ENCODE measurements around the gene SNX30. TPM values are rescaled to one million over a fixed set of nuclear protein-coding genes. Genes with fewer than 3 reads are reported as not detected.
A peak's percentile ranks its signal among the peaks of the same experiment; 100 is the strongest.

Gene SNX30
- total and polyA plus RNA-seq, 2 donors (not counting 1 experiment from before 2014, with no cell fraction given): 3.8 to 20.6 TPM

DNA sequence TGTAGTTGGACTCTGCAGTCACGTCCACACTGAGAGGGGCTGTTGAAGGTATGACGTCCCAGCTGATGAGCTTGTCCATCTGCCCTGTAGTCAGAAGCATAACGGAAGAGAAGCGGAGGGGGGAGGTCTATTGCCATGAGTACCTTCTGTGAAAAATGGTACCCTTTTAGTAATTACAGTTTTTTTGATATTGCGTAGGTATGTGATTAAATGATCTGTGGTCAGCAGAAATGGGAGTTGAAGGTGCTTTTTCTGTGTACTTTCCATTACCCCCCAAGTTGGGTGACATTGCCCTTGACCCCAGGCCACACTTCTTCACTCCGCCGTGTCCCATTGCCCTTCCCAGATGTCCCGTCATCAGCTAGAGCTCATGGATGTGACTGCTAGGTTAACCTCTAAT, 45.9 kb downstream of the SNX30 start:
- intact Hi-C loops (cut with micrococcal nuclease): no loop called here
- no peaks in the 10 kb centered on the region for H4K20me1 ChIP-seq (ENCODE audit: control insufficient read depth, insufficient read depth, low read length, poor library complexity, severe bottlenecking)
- Mint-ChIP-seq H3K9me3 (ENCODE audit: insufficient read depth) (no peaks in the 10 kb centered on the region), H3K27ac (no peak overlapping the region), H3K27me3 (no peaks in the 10 kb centered on the region), H3K4me1 (peaks cover 11% of the 10 kb centered on the region), H3K4me3 (no peak overlapping the region)
- POLR2A ChIA-PET: no interaction called here
- H3K4me3 ChIP-seq (ENCODE audit: control extremely low read depth in 1 of 5, extremely low read depth in 1 of 5, insufficient read depth in 1 of 5, low read depth in 2 of 5, low read length in 4 of 5): no peak overlapping the region
- H3K79me2 ChIP-seq (ENCODE audit: control insufficient read depth, insufficient read depth, low read length): peaks cover 34% of the 10 kb centered on the region
- H3K4me1 ChIP-seq (ENCODE audit: control insufficient read depth in 2 of 2, insufficient read depth in 2 of 2, low read length in 2 of 2): peaks cover 6 to 7% of the 10 kb centered on the region in 2 donors
- no peaks in the 10 kb centered on the region for H3K36me3 ChIP-seq (replicated peaks in 1 of 2; ENCODE audit: control extremely low read depth in 1 of 2, control insufficient read depth in 1 of 2, extremely low read depth in 1 of 2, insufficient read depth in 2 of 2, low read length in 1 of 2)
- no peak overlapping the region for H3K9ac ChIP-seq (ENCODE audit: low read length)
- no peak overlapping the region for H3K27ac ChIP-seq (ENCODE audit: low read length in 2 of 2)
- CTCF ChIA-PET: interaction anchor here (1.3 to 2.2 kb wide), 2 partner anchors 24 to 352 kb away, joined by 5 to 13 read pairs; no protein-coding TSS in a partner anchor
- DNase-seq: no peak
- WGBS (ENCODE audit: insufficient coverage): 96% methylated on average over 5 of the region's 8 CpGs
- H3K27me3 ChIP-seq (replicated peaks in 1 of 4; ENCODE audit: control extremely low read depth in 1 of 4, control insufficient read depth in 3 of 4, insufficient read depth in 4 of 4, low read length in 3 of 4): no peaks in the 10 kb centered on the region
- TF ChIP-seq EZH2 (IDR thresholded peaks at IDR 0.05; ENCODE audit: borderline replicate concordance, insufficient read depth, low read depth, low read length, poor library complexity, severe bottlenecking): no peak
- TF ChIP-seq, protein P1, sequence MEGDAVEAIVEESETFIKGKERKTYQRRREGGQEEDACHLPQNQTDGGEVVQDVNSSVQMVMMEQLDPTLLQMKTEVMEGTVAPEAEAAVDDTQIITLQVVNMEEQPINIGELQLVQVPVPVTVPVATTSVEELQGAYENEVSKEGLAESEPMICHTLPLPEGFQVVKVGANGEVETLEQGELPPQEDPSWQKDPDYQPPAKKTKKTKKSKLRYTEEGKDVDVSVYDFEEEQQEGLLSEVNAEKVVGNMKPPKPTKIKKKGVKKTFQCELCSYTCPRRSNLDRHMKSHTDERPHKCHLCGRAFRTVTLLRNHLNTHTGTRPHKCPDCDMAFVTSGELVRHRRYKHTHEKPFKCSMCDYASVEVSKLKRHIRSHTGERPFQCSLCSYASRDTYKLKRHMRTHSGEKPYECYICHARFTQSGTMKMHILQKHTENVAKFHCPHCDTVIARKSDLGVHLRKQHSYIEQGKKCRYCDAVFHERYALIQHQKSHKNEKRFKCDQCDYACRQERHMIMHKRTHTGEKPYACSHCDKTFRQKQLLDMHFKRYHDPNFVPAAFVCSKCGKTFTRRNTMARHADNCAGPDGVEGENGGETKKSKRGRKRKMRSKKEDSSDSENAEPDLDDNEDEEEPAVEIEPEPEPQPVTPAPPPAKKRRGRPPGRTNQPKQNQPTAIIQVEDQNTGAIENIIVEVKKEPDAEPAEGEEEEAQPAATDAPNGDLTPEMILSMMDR (IDR thresholded peaks at IDR 0.05): no peak
- no peak overlapping the region for H2AFZ ChIP-seq (ENCODE audit: insufficient read depth, low read depth, low read length, poor library complexity, severe bottlenecking)
- no peak overlapping the region for H3K4me2 ChIP-seq (replicated peaks; ENCODE audit: low read depth, low read length, poor library complexity, severe bottlenecking)
- ATAC-seq (ENCODE audit: low read depth): no peak
- H3K9me3 ChIP-seq (ENCODE audit: control extremely low read depth in 1 of 3, control insufficient read depth in 2 of 3, insufficient read depth in 1 of 3, low read length in 2 of 3): no peaks in the 10 kb centered on the region

DNA sequence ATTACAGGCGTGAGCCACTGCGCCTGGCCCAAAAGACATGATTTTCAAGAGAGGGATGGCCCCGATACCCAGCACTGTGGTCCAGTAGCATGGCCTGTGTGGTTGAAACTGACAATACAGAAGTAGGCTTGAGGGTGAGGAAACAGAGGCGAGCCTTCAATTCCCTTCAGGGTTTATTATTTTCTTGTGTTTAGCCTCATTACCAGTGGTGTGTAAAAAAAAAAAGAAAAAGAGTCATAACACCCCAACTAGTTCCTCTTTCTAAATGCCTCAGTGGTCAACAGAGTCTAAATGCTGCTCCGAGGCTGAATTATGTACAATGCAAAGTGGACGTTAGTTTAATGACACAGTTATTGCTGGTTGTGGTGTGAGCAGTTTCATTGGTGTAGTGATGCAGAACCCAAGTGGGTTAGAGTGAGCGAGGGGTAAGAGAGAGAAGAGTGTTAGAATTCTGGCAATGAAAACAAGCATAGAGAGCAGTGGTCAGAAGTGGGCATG, 58.8 kb downstream of the SNX30 start:
- ATAC-seq (ENCODE audit: low read depth) (peak; percentile 90), DNase-seq (peak; percentile 74)
- H3K9ac ChIP-seq (ENCODE audit: low read length): peak overlapping the region; percentile 30
- peaks cover 16% of the 10 kb centered on the region for H4K20me1 ChIP-seq (ENCODE audit: control insufficient read depth, insufficient read depth, low read length, poor library complexity, severe bottlenecking)
- peak overlapping the region in 3 of 5 experiments; percentile 10 to 45 (median 15) for H3K4me3 ChIP-seq (ENCODE audit: control extremely low read depth in 1 of 5, extremely low read depth in 1 of 5, insufficient read depth in 1 of 5, low read depth in 2 of 5, low read length in 4 of 5)
- H3K27me3 Mint-ChIP-seq: peaks cover 20% of the 10 kb centered on the region
- H3K27me3 ChIP-seq (replicated peaks in 1 of 4; ENCODE audit: control extremely low read depth in 1 of 4, control insufficient read depth in 3 of 4, insufficient read depth in 4 of 4, low read length in 3 of 4): peaks cover 0 to 9% (median 8%) of the 10 kb centered on the region in 4 experiments
- peaks cover 19% of the 10 kb centered on the region for H3K4me1 Mint-ChIP-seq
- no peak overlapping the region for H3K27ac Mint-ChIP-seq
- peak overlapping the region; percentile 69 for H3K4me2 ChIP-seq (replicated peaks; ENCODE audit: low read depth, low read length, poor library complexity, severe bottlenecking)
- H3K36me3 ChIP-seq (replicated peaks in 1 of 2; ENCODE audit: control extremely low read depth in 1 of 2, control insufficient read depth in 1 of 2, extremely low read depth in 1 of 2, insufficient read depth in 2 of 2, low read length in 1 of 2): no peaks in the 10 kb centered on the region
- TF ChIP-seq EZH2 (IDR thresholded peaks at IDR 0.05; ENCODE audit: borderline replicate concordance, insufficient read depth, low read depth, low read length, poor library complexity, severe bottlenecking): no peak
- TF ChIP-seq, protein P1 (IDR thresholded peaks at IDR 0.05): no peak
- no peak overlapping the region for H2AFZ ChIP-seq (ENCODE audit: insufficient read depth, low read depth, low read length, poor library complexity, severe bottlenecking)
- H3K27ac ChIP-seq (ENCODE audit: low read length in 2 of 2): no peak overlapping the region
- CTCF ChIA-PET: interaction anchor here (1.4 to 1.8 kb wide), 2 partner anchors 11 to 16 kb away, joined by 5 to 7 read pairs; no protein-coding TSS in a partner anchor
- no peak overlapping the region for H3K4me3 Mint-ChIP-seq
- no peaks in the 10 kb centered on the region for H3K9me3 Mint-ChIP-seq (ENCODE audit: insufficient read depth)
- intact Hi-C loops (cut with micrococcal nuclease): loop anchor here (1.0 to 5.0 kb wide), 5 partner anchors 8 to 430 kb away; partner anchors contain the start of genes INIP, KIAA1958 and SNX30
- H3K9me3 ChIP-seq (ENCODE audit: control extremely low read depth in 1 of 3, control insufficient read depth in 2 of 3, insufficient read depth in 1 of 3, low read length in 2 of 3): no peaks in the 10 kb centered on the region
- POLR2A ChIA-PET: no interaction called here
- 20% methylated on average over 5 of the region's 7 CpGs for WGBS (ENCODE audit: insufficient coverage)
- peaks cover 10% of the 10 kb centered on the region for H3K79me2 ChIP-seq (ENCODE audit: control insufficient read depth, insufficient read depth, low read length)
- peaks cover 39% of the 10 kb centered on the region in 2 donors for H3K4me1 ChIP-seq (ENCODE audit: control insufficient read depth in 2 of 2, insufficient read depth in 2 of 2, low read length in 2 of 2)

Data from B cell (primary cell).